ENCODE data around the gene P2RX7.

- TF ChIP-seq CTCF (IDR thresholded peaks at IDR 0.05; ENCODE audit: insufficient read depth, low read length), result no peak
- no peak for TF ChIP-seq POLR2AphosphoS5 (IDR thresholded peaks at IDR 0.05; ENCODE audit: low read depth)
Measured at GRCh38 chr12:121198949-121199348, 66.3 kb downstream of the P2RX7 start.

Data from HL-60 (cell line).